ENCODE measurements around the gene INSC.

- TF ChIP-seq ZNF114 (CRISPR knock-in tag; IDR thresholded peaks at IDR 0.05) (no peak), EZH2phosphoT487 (IDR thresholded peaks at IDR 0.05; ENCODE audit: unreplicated experiment) (no peak), CTCF (conservative IDR thresholded peaks at IDR 0.05; ENCODE audit: low read depth in 2 of 2) (no peak), POLR2AphosphoS5 (IDR thresholded peaks at IDR 0.05; ENCODE audit: low read depth) (no peak), REST (IDR thresholded peaks at IDR 0.05; ENCODE audit: unreplicated experiment) (no peak), EZH2 (IDR thresholded peaks at IDR 0.05; ENCODE audit: low read depth, unreplicated experiment) (no peak)
Measured at GRCh38 chr11:15238856-15239255, 124.1 kb downstream of the INSC start.

Data from GM23338 (cell line).